A204.1 (cell line): Measurements from ENCODE around the gene SCIN.
"Not testable (repeated sequence)": the region's sequence is repeated elsewhere in the genome, so short reads cannot be mapped to it uniquely, and the experiment has no call there.

Experiments
- FAIRE-seq: peaks from 2 replicates; lab custom pipeline; 2012; peaks lifted over from hg19 to GRCh38; lab: Jason Lieb, UNC

SCIN gene

DNA sequence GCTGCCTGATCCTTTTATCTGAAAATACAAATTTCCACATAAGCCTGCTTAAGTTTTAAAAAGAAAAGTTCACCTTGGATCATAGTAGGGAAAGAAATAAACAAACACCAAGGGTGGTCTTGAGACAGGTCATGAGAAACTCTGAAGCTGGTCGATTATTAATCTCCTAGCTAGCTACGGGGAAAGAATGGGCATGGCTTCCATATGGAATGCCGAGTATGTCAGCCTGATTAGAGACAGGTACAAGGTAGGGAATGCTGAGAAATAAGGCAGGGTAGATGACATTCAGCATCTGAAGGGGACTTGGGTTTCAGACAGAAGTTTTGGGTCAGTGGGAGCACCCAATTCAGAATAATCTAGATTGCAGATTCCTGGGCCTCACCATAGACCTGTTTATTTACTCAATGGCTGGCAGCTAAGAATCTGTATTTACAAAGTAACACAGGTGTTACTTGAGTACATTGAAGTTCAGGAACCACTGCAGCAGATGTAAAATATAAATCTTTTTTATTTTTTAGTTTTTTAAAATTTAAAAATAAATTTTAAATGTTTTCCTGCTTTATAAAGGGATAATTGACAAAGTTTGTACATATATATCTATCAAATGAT, 49.0 kb downstream of the SCIN start:
- FAIRE-seq = no peak

DNA sequence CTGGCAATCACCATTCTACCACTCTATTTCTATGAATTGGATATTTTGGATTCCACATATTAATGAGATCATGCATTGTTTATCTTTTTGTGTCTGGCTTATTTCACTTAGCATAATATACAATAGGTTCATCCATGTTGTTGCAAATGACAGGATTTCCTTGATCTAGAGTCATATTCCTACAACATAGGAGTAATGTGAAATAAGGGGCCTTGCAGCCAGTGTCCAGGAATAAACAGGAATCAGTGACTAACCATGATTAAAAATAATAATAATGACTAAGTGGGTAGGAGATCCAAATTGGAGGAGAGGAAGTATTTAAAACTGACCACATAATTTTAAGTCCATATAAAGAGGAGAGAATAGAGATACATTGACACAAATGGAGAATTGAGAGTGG, 49.9 kb downstream of the SCIN start:
- no peak for FAIRE-seq

DNA sequence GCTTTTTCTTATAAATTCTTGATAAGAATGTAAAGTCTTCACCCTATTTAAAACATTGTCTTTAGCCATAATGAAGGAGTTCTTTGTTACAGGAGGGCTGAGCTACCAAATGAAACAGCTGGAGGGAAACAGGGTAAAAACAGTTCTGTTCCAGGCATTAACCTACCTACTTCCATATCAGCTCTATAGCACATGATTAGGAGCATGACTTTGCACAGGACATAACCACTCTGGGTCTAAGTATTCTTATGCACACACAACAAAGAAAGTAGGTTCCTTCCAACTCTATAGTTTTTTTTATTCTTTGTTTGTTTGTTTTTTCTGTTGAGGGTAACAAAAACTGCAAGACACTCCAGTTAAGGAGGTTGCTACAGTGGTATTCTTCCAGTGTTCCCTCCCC, 52.7 kb downstream of the SCIN start:
- no peak for FAIRE-seq

DNA sequence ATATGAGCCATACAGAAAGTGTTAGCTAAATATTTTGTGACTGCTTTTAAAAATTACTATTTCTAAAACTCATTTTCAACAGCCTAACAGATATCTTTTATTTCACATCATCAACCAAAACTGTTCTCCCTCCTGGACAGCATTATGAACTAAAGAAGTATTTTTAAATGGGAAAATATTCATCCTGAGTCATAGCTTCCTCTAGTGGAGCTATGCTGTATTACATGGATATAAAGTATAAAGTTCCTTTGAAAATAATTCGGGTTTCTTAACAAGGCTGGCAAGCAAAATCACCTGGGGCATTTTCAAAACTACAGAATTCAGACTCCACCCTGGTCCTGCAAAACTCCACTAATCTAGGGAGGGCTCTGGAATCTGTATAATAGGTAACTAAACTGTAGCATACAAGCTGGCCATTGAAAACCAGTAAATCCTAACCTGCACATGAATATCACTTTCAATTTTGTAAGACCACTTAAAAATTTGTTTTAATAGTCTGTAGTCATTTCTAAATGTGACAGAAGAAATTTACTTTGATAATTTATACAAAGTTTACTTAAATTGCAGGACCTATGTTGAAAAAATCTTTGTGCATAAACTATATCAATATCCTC, 53.5 kb downstream of the SCIN start:
- peak; percentile 91 for FAIRE-seq

GRCh38 chr7:12625836-12626235, 55.3 kb downstream of the SCIN start:
- no peak for FAIRE-seq

- FAIRE-seq = no peak
These were observed 59.4 kb downstream of the SCIN start for GRCh38 chr7:12629816-12630512.

GRCh38 chr7:12630513-12630819, 59.9 kb downstream of the SCIN start:
- no peak for FAIRE-seq

GRCh38 chr7:12633582-12633981, 63.1 kb downstream of the SCIN start:
- no peak for FAIRE-seq

- no peak for FAIRE-seq
These were observed 65.3 kb downstream of the SCIN start for GRCh38 chr7:12635830-12636229.

GRCh38 chr7:12637328-12637727, 66.8 kb downstream of the SCIN start:
- no peak for FAIRE-seq

GRCh38 chr7:12637819-12638592, 67.5 kb downstream of the SCIN start:
- FAIRE-seq = no peak

DNA sequence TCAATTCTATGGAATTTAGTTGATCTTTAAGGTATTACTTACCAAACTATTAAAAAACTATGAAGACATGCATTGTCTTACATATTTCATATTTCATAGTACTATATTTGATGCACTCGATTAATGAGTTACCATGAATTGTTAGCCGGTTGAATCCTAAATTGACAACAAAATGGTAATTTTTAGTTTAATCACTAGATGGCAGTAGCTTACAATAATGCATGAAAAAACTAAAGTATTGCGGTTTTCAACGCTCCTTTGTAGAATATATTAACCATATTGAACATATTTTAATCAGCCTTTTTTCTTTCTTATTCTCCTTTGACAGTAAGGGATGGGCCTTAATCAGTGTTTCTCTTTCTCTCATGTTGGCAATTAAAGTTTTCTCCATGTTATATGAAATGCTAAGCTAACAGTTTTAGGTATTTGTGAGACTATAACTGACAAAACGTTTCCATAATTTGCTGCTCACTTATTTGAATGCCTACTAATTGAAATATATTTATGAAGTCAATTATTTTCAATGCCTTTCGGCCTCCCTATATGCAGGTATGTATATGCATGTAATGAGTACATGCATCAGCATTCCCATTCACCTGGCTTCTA, 68.4 kb downstream of the SCIN start:
- peak; percentile 98 for FAIRE-seq

DNA sequence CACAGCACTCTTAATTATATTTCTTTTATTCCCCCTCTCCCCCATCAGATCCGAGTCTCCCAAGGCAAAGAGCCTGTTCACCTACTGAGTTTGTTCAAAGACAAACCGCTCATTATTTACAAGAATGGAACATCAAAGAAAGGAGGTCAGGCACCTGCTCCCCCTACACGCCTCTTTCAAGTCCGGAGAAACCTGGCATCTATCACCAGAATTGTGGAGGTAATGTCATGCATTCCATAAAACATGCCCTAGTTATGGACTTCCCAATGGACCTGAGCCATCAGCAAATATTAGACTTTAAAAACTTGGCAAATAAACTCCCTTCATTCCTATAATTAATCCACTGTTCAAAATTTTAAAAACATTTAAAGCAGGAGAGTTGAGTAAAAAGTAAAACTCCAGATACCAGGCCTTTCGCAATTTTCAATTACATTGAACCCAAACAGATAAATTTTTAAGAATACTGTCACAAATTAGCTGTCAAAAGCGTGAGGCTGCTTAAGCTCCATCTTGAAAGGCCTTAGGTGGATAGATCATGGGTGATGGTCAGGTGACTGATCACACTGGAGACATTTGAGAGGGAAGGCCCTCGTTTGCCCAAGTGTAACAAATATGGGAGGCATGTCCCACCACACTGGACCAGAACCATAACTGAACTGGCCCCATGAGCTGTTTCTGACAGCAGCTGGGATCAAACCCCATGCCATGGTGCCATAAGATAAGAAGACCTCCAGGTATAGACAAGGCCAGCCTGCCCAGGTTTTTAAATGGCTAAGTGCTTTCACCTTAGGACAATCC, 70.0 kb downstream of the SCIN start:
- FAIRE-seq = no peak

DNA sequence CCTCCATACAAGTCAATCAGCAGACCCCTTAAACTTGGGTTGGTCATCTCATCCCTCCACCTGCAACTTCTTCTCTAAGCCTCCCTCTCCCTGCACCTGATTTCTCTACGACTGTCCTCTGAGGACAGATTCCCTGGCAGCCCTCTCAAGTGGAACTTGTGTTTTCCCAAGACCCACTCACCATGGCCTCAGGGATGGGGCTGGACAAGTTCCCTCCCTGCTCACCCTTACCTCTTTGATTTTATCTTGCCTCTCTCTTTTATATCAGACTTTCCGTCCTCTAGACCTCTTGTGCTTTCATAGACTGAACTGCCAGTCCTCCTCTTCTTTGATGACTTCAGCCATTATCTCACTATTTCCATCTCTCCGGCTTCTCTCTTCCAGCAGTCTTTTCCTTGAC, 70.7 kb downstream of the SCIN start:
- FAIRE-seq = no peak

- FAIRE-seq = no peak
These were observed 72.0 kb downstream of the SCIN start for GRCh38 chr7:12642508-12642907.

DNA sequence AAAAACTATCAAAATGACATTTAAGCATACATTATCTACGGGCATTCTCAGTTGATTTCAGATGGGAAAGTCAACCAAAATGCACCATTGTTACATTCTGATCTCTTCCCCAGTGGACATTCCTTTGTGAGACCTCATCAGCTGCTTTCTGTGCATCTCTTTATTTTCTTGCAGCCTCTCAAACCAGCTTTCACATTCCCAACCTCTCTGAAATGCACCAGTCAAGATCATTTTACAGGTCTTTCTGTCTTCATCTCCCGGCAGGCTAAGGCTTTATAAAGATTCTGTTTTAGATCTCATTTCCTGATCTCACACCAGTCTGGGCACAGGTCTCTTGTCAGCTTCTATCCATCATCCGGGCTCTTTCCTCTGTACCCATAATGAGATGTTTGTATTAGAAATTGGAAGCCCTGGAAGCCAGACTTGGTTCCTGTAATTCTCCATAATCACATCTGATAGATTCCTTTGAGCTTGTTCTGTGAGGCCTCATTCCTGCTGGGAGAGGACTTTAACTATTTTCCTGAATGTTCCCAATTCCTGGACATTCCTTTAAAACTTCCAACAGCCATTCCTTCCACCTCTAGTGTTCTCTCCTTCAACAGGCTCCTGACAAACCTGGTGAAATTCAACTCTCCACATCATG, 72.6 kb downstream of the SCIN start:
- FAIRE-seq = no peak

DNA sequence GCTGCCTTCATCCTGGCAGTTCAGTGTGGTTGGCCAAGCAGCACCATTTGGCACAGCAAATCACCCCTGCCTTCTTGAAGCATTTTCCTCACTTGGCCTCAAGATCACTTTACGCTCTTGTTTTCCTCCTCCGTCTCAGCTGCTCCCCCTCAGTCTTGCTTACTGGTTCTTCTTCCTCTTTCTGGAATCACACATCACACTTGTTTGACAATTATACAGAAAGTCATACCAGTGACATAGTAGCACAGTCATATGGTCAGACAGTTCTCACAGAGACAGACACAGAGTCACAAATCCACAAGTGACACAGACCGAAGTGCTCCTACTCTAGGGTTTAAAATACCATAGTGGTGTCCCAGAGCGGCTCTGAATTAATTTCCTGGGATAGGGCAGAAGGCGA, 73.1 kb downstream of the SCIN start:
- FAIRE-seq = no peak

- FAIRE-seq = not testable (repeated sequence)
These were observed 74.7 kb downstream of the SCIN start for GRCh38 chr7:12645212-12645611.

DNA sequence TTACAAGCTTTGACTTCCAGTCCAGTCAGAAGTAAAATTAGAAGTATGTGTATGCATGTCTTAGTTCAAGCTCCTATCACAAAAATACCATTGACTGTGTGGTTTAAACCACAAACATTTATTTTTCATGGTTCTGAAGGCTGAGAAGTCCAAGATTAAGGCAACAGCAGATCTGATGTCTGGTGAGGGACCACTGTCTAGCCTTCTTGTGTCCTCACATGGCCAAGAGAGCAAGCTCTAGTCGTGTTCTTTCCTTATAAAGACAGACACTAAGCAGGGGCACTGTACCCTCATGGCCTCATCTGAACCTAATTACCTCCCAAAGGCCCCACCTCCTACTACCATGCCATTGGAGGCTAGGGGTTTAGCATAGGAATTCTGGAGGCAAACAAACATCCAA, 75.6 kb downstream of the SCIN start:
- FAIRE-seq = no peak

GRCh38 chr7:12647364-12648219, 77.1 kb downstream of the SCIN start:
- no peak for FAIRE-seq
